HEK293 (cell line): ENCODE results near the gene PRXL2B.
"Not testable (repeated sequence)": the region's sequence is repeated elsewhere in the genome, so short reads cannot be mapped to it uniquely, and the experiment has no call there.

Experiments
- CTCF ChIA-PET: fragments of 350-600 bp; formaldehyde crosslinking; extraction: SDS; loops from one replicate; lab custom pipeline; 2021; ENCODE audit warnings: antibody characterized with exemption; lab: Yijun Ruan, JAX
- POLR2A ChIA-PET: fragments of 300-600 bp; formaldehyde crosslinking; extraction: SDS; loops from one replicate; lab custom pipeline; 2020; ENCODE audit warnings: antibody characterized with exemption, inconsistent platforms; lab: Yijun Ruan, JAX
- H3K27ac ChIP-seq: fragments of 200-500 bp; sonication (Bioruptor generic); 2 replicates; pipeline ENCODE4 v1.5.1; 2014; ENCODE audit warnings: low read depth, low read length, control low read depth, inconsistent platforms; ENCODE audit errors: extremely low read depth
- H3K36me3 ChIP-seq, 2 experiments: fragments of 200-500 bp in 1 of 2; sonication (Bioruptor generic) in 1 of 2; 1 replicate in 1 of 2; 2 replicates in 1 of 2; pipeline ENCODE4 v1.5.1; 2014 to 2017; ENCODE audit warnings: inconsistent platforms in 2 of 2, low read length in 2 of 2; ENCODE audit not compliant: control insufficient read depth in 2 of 2, insufficient read depth in 1 of 2
- H3K4me1 ChIP-seq: fragments of 200-500 bp; sonication (Bioruptor generic); 2 replicates; pipeline ENCODE4 v1.5.1; 2014; ENCODE audit warnings: mild to moderate bottlenecking, low read length, inconsistent platforms; ENCODE audit not compliant: control insufficient read depth, insufficient read depth
- H3K4me3 ChIP-seq: 2 replicates; pipeline ENCODE4 v1.5.1; 2011; ENCODE audit warnings: low read depth, mild to moderate bottlenecking, control low read depth, low read length, moderate library complexity
- H3K9me3 ChIP-seq: fragments of 200-500 bp; sonication (Bioruptor generic); 2 replicates; pipeline ENCODE4 v1.5.1; 2014; ENCODE audit warnings: low read depth, low read length, inconsistent platforms; ENCODE audit not compliant: control insufficient read depth, insufficient read depth
- GLIS2 ChIP-seq: fragments of 450-650 bp; formaldehyde crosslinking; IDR thresholded peaks from 2 replicates; pipeline ENCODE4 v1.5.1; 2016; ENCODE audit warnings: missing biosample characterization, missing genetic modification characterization
- HIC1 ChIP-seq: fragments of 450-650 bp; formaldehyde crosslinking; IDR thresholded peaks from 2 replicates; pipeline ENCODE4 v1.5.1; 2016; ENCODE audit warnings: missing biosample characterization, missing genetic modification characterization
- KLF1 ChIP-seq: fragments of 450-650 bp; formaldehyde crosslinking; IDR thresholded peaks from 2 replicates; pipeline ENCODE4 v1.5.1; 2016; ENCODE audit warnings: missing biosample characterization, missing genetic modification characterization
- KLF17 ChIP-seq: fragments of 450-650 bp; formaldehyde crosslinking; IDR thresholded peaks from 2 replicates; pipeline ENCODE4 v1.5.1; 2016; ENCODE audit warnings: missing biosample characterization, missing genetic modification characterization
- KLF8 ChIP-seq: fragments of 450-650 bp; formaldehyde crosslinking; IDR thresholded peaks from 2 replicates; pipeline ENCODE4 v1.5.1; 2016; ENCODE audit warnings: missing biosample characterization, missing genetic modification characterization
- REST ChIP-seq: fragments of 450-650 bp; formaldehyde crosslinking; IDR thresholded peaks from 2 replicates; pipeline ENCODE4 v1.5.1; 2016; ENCODE audit warnings: missing biosample characterization, missing genetic modification characterization
- TRIM28 ChIP-seq: IDR thresholded peaks from 2 replicates; pipeline ENCODE4 v1.6.1; 2011; ENCODE audit warnings: low read length, control low read depth, borderline replicate concordance
- ZBTB8A ChIP-seq: fragments of 450-650 bp; formaldehyde crosslinking; IDR thresholded peaks from 2 replicates; pipeline ENCODE4 v1.5.1; 2016; ENCODE audit warnings: missing biosample characterization, missing genetic modification characterization
- ZEB2 ChIP-seq: fragments of 450-650 bp; formaldehyde crosslinking; IDR thresholded peaks from 2 replicates; pipeline ENCODE4 v1.5.1; 2016; ENCODE audit warnings: missing biosample characterization, missing genetic modification characterization
- ZFP3 ChIP-seq: fragments of 450-650 bp; formaldehyde crosslinking; IDR thresholded peaks from 2 replicates; pipeline ENCODE4 v1.5.1; 2016; ENCODE audit warnings: low read depth, missing biosample characterization, missing genetic modification characterization
- ZFP69B ChIP-seq: fragments of 450-650 bp; formaldehyde crosslinking; IDR thresholded peaks from 2 replicates; pipeline ENCODE4 v1.5.1; 2016; ENCODE audit warnings: missing biosample characterization, missing genetic modification characterization
- ZNF174 ChIP-seq: fragments of 450-650 bp; formaldehyde crosslinking; IDR thresholded peaks from 2 replicates; pipeline ENCODE4 v1.5.0; 2017; ENCODE audit warnings: missing biosample characterization, mild to moderate bottlenecking, missing genetic modification characterization
- ZNF2 ChIP-seq: fragments of 450-650 bp; formaldehyde crosslinking; IDR thresholded peaks from 2 replicates; pipeline ENCODE4 v1.5.1; 2016; ENCODE audit warnings: missing biosample characterization, missing genetic modification characterization
- ZNF350 ChIP-seq: fragments of 450-650 bp; formaldehyde crosslinking; IDR thresholded peaks from 2 replicates; pipeline ENCODE4 v1.5.0; 2017; ENCODE audit warnings: missing biosample characterization, mild to moderate bottlenecking, missing genetic modification characterization
- ZNF513 ChIP-seq: fragments of 450-650 bp; IDR thresholded peaks from 2 replicates; pipeline ENCODE4 v1.5.1; 2018; ENCODE audit warnings: missing biosample characterization, missing genetic modification characterization
- ZNF558 ChIP-seq: fragments of 450-650 bp; formaldehyde crosslinking; IDR thresholded peaks from 2 replicates; pipeline ENCODE4 v1.5.1; 2016; ENCODE audit warnings: missing biosample characterization, missing genetic modification characterization
- ZNF561 ChIP-seq: fragments of 450-650 bp; IDR thresholded peaks from 2 replicates; pipeline ENCODE4 v1.5.1; 2018; ENCODE audit warnings: missing biosample characterization, missing genetic modification characterization, borderline replicate concordance
- ZNF600 ChIP-seq: fragments of 450-650 bp; formaldehyde crosslinking; IDR thresholded peaks from 2 replicates; pipeline ENCODE4 v1.5.1; 2016; ENCODE audit warnings: missing biosample characterization, missing genetic modification characterization

The PRXL2B gene

GRCh38 chr1:2548068-2548589 lies 38.4 kb upstream of the PRXL2B start (continued):
- TF ChIP-seq REST (tag by site-specific recombination) (0 out of 2 replicates have a peak, but pooled peaks have one; percentile 15), KLF17 (tag by site-specific recombination) (0 out of 2 replicates have a peak, but pooled peaks have one; percentile 28), ZNF561 (tag by site-specific recombination) (0 out of 2 replicates have a peak, but pooled peaks have one; percentile 21), ZFP3 (tag by site-specific recombination) (no peak), ZNF174 (no peak), ZNF600 (peak; percentile 84), ZBTB8A (tag by site-specific recombination) (peak; percentile 46; the same call in 1 of the 2 replicates), HIC1 (tag by site-specific recombination) (peak; percentile 63; the same call in 1 of the 2 replicates), ZFP69B (tag by site-specific recombination) (no peak), KLF8 (tag by site-specific recombination) (peak; percentile 62), KLF1 (0 out of 2 replicates have a peak, but pooled peaks have one; percentile 22), ZNF2 (tag by site-specific recombination) (0 out of 2 replicates have a peak, but pooled peaks have one; percentile 33), ZNF558 (tag by site-specific recombination) (no peak), ZNF513 (tag by site-specific recombination) (0 out of 2 replicates have a peak, but pooled peaks have one; percentile 11), ZNF350 (tag by site-specific recombination) (no peak), ZEB2 (tag by site-specific recombination) (peak; percentile 69; the same call in 1 of the 2 replicates), GLIS2 (tag by site-specific recombination) (0 out of 2 replicates have a peak, but pooled peaks have one; percentile 32), TRIM28 (0 out of 2 replicates have a peak, but pooled peaks have one; percentile 32)

GRCh38 chr1:2549367-2550029 lies 37.1 kb upstream of the PRXL2B start:
- ChIA-PET POLR2A (interaction anchor here (1.1 kb wide), 1 partner anchor 23 kb away, joined by 3 read pairs; the partner anchor contains the start of gene PANK4), CTCF (interaction anchor here (0.8 to 1.0 kb wide), 3 partner anchors 12 to 873 kb away, joined by 3 to 4 read pairs (median 3); no protein-coding TSS in a partner anchor)
- H3K27ac ChIP-seq, H3K4me1 ChIP-seq, H3K36me3 ChIP-seq, H3K4me3 ChIP-seq, H3K9me3 ChIP-seq: not testable (repeated sequence)

GRCh38 chr1:2550309-2550861 lies 36.2 kb upstream of the PRXL2B start:
- not testable (repeated sequence) for H3K4me1 ChIP-seq, H3K9me3 ChIP-seq, H3K4me3 ChIP-seq, H3K36me3 ChIP-seq, H3K27ac ChIP-seq
- ChIA-PET POLR2A (interaction anchor here (1.1 kb wide), 1 partner anchor 24 kb away, joined by 3 read pairs; the partner anchor contains the start of gene PANK4), CTCF (interaction anchor here (0.8 kb wide), 1 partner anchor 11 kb away, joined by 4 read pairs; no protein-coding TSS in a partner anchor)

- H3K9me3 ChIP-seq, POLR2A ChIA-PET, H3K36me3 ChIP-seq, CTCF ChIA-PET, H3K27ac ChIP-seq, H3K4me3 ChIP-seq, H3K4me1 ChIP-seq: not testable (repeated sequence)
Observed at GRCh38 chr1:2551544-2551943, 35.0 kb upstream of the PRXL2B start.
